NCI-H1930 (cell line): ENCODE data around the gene MLXIP.
A peak's percentile ranks its signal among the peaks of the same experiment; 100 is the strongest.
"Not testable (repeated sequence)": the region's sequence is repeated elsewhere in the genome, so short reads cannot be mapped to it uniquely, and the experiment has no call there.

ENCODE experiments used
- DNase-seq, 2 experiments: peaks; one replicate each; lab custom pipeline; 2025; lab: John Stamatoyannopoulos, UW

MLXIP gene

GRCh38 chr12:122148657-122149056 is 70.1 kb downstream of the MLXIP start:
- DNase-seq = no peak

GRCh38 chr12:122150127-122150681 is 71.6 kb downstream of the MLXIP start:
- no peak for DNase-seq

GRCh38 chr12:122152754-122153153 is 74.2 kb downstream of the MLXIP start:
- no peak for DNase-seq

DNA sequence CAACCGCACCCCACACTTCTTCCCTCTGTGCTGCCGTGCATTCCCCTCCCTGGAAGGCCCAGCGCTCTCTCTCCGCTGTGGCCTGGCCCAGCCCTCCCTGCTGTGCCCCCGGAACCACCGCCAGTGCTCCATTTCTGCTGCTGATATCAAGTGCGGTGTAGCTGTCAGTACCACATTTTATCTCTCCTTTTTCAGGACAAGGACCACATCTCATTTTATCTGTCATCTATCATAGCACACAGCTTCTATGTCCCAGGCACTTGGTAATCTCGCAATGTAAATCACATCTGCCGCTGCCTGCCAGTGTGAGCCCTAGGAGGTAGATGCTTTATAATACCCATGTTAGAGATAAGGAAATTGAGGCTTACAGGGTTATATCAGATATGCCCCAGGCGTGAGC is 77.1 kb downstream of the MLXIP start:
- no peak for DNase-seq

DNA sequence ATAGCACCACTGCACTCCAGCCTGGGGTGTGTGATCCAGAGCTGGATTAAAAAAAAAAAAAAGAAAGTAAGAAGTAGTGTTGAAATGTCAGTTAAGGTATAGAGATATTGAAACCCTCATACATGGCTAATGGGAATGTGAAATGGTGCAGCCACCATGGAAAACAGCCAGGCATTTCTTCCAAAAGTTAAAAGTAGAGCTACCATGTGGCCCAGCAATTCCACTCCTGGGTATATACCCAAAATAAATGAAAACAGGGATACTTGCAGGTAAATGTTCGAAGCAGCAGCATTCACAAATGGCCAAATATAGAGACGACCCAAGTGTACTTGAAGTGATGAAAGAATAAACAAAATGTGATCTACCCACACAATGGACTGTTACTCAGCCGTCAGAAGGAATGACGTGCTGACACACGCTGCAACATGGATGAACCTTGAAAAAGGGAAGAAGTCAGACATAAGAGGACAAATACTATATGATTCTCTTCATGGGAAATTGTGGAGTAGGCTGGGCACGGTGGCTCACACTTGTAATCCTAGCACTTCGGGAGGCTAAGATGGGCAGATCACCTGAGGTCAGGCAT is 80.2 kb downstream of the MLXIP start:
- no peak for DNase-seq

- no peak for DNase-seq
Measured at GRCh38 chr12:122159882-122160281, 81.3 kb downstream of the MLXIP start.

- no peak for DNase-seq
Measured at GRCh38 chr12:122160761-122161160, 82.2 kb downstream of the MLXIP start.

- no peak for DNase-seq
Measured at GRCh38 chr12:122161682-122162081, 83.1 kb downstream of the MLXIP start.

DNA sequence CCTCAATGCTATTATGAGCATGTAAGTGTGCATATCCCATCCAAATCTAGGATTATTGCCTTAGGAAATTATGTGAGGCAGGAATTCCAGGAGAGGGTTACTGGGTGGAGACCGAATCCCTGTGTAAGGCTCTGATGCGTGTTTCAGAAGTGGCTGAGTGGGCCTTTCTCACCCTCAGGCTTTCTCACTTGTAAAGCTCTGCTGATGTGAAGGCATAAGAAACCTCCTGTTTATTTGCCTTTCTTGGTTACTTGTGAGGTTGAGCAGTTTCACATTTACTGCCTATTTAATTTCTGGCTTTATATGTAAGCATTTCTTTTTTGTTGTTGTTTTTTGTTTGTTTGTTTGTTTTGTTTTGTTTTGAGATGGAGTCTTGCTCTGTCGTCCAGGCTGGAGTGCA is 84.4 kb downstream of the MLXIP start:
- no peak for DNase-seq

DNA sequence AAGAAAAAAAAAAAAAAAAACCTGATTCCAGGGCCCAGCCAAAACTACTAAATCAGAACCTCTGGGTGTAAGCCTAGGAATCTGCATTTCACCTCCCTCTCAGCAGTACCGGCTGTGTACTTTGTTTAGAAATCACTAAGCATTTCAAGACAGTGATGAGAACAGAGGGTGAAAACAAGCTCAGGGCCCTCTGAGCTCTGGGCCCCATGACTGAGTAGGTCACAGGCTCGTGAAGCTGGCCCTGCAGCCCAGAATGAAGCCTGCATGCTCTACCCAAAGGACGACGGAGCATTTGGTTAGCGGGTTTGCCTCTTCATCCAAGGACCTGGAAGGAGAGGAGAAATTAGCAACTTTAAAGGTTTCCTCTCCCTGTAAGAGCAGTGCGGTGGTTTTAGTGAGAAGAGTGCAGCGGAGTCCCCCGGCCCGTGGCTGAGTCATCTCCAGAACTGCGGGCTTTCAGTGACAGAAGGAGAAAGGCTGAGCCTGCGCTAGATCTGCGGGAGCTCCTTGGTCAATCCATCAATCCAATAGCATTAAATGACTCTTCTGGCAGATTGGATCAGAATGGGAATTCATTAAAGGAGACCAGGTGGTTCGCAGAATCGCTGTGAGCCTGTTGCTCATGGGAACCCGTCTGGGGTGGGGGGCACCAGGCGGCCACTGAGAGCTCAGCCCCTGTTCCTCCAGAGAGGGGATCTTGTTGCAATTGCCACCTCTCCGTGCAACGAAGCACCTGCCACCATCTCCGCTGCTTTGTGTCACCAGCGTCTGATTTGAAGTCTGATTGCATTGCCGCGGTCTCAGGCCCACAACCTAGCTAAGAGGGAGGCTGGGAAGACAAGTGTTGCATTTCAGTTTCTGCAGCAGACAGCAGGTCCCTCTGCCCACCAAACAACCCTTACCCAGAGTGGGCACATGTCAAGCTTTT is 88.1 kb downstream of the MLXIP start:
- no peak for DNase-seq

GRCh38 chr12:122167356-122167925 is 88.9 kb downstream of the MLXIP start:
- DNase-seq = no peak

DNA sequence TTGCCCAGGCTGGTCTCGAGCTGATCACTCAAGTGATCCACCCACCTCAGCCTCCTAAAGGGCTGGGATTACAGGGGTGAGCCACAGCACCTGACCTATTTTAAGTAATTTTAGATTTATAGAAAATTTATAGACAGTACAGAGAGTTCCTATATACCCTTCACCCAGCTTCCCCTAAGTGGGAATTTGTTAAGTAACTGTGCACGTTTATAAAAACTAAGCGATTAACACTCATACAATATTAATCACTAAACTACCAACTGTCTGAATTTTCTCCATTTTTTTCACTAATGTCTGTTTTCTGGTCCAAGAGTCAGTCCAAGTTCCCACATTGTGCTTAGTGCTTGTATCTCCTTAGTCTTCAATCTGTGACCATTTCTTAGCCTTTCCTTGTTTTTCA is 89.9 kb downstream of the MLXIP start:
- DNase-seq = no peak

- no peak for DNase-seq
Measured at GRCh38 chr12:122171399-122171798, 92.8 kb downstream of the MLXIP start.

DNA sequence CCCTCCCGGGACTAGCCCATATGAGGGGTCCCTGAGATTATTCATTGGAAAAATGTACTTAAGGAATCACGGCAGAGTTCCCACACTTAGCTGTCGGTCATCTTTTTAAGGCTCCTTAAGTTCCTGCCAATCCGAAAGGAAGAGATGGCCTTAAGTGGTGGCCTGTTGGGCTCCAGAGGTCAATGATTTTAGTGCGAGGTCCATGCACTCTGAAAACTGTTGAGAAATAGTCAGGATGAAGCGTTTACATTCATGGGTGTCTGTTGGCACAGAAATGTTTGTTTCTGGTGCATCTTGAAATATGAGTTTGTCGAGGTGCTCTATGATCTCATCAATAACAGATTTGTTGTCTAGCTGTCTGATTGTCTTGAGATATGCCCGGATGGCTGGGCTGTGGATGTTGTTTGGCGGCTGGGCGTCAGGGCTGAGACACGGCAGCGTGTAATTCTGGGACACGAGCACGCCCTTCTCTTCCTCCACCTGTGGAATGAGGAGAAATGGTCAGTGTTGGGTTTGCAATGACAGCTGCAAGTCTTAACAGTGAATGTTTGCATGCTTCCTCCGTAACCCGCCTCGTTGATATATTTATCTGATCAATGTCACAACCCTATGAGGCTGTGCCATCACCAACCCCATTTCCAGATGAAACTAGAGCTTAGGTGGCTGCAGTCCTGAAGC is 93.8 kb downstream of the MLXIP start:
- no peak for DNase-seq

- DNase-seq = no peak
Measured at GRCh38 chr12:122174155-122174845, 95.7 kb downstream of the MLXIP start, which contains the start of gene IL31. Gene IL31 (minus strand): TSS chr12:122174221. CDS start chr12:122174172, 49 bp downstream.

- DNase-seq = not testable (repeated sequence)
Measured at GRCh38 chr12:122176473-122176872, 97.9 kb downstream of the MLXIP start.

DNA sequence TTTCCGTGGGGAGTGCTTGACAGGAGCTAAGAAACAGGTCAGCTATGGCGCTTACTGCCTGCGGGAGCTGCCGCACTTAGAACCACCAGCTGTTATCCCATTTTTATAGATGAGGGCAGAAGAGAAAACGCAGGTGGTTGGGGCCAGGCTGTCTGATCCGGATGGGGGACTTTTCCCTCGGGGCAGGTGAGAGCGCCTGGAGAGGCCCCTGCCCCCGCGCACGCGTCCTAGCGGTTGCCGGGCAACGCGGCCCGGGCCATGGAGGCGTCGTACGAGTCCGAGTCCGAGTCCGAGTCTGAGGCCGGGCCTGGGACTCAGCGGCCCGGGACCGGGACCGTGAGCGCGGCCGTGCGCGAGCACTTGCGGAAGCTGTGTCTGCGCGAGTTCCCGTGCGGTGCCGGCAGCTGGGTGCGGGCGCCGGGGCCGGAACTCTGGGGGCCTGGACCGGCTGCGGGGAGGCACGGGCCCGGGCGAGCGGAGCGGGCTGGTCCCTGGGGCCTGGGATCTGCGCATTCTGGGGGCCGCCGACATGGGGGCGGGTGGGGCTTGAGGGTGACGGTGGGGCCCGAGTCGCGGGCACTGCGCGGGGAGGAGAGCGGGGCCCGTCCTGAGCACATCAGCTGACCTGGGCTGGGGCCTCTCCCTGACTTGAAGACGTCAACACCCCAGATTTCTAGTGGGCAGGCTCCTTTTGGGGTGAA is 104.5 kb downstream of the MLXIP start, which contains the start of gene LRRC43:
TSS of gene LRRC43 (plus strand) at position 237 of the 701 bp plus-strand sequence. CDS start at position 259, 22 bp downstream.
- peak; percentile 42 to 52 for DNase-seq

- DNase-seq = no peak
Measured at GRCh38 chr12:122183588-122183940, 105.0 kb downstream of the MLXIP start.

GRCh38 chr12:122184517-122184916 is 106.0 kb downstream of the MLXIP start:
- no peak for DNase-seq

DNA sequence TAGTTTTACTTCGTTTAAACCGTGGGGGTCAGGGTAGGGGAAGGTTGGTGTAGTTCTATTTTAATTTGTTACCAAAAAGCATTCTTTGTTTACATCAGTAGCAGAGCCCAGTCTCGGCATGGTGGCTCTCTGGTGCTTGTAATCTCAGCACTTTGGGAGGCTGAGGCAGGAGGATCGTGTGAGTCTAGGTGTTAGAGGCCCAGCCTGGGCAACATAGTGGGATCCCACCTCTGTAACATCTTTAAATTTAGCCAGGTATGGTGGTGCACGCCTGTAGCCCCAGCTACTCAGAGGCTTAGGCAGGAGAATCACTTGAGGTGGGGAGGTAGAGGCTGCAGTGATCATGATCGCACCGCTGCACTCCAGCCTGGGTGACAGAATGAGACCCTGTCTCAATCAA is 106.5 kb downstream of the MLXIP start:
- no peak for DNase-seq
